Astrocyte (in vitro differentiated cells and primary cell): ENCODE measurements around the gene KRT5.

Experiments used
- EZH2 ChIP-seq: IDR thresholded peaks from 2 replicates; pipeline ENCODE4 v1.6.1; 2012; ENCODE audit warnings: mild to moderate bottlenecking, low read length, inconsistent platforms; ENCODE audit not compliant: insufficient read depth
- TF ChIP-seq, protein P1 (sequence below): IDR thresholded peaks from 2 replicates; pipeline ENCODE4 v1.5.1; 2011; ENCODE audit warnings: low read depth, mild to moderate bottlenecking, inconsistent platforms, low read length, moderate library complexity; ENCODE audit not compliant: insufficient read depth

DNA sequence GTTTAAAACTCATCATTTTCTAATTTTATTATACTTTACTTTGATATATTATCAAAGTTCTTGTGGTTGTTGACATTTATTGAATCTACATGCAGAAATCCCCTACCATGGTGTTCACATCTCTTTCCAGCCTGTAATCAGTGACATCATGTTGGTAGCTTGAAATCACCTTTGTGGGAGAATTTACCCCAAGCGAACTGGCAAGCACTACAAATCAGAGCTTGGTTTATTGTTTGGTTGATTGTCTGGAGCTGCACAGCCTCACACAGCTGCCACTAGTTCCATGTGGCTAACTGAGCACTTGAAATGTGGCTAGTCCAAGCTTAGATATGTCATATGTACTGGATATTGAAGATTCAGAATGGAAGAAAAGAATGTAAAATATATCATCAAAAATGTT lies 15.4 kb upstream of the KRT5 start:
- TF ChIP-seq, protein P1, sequence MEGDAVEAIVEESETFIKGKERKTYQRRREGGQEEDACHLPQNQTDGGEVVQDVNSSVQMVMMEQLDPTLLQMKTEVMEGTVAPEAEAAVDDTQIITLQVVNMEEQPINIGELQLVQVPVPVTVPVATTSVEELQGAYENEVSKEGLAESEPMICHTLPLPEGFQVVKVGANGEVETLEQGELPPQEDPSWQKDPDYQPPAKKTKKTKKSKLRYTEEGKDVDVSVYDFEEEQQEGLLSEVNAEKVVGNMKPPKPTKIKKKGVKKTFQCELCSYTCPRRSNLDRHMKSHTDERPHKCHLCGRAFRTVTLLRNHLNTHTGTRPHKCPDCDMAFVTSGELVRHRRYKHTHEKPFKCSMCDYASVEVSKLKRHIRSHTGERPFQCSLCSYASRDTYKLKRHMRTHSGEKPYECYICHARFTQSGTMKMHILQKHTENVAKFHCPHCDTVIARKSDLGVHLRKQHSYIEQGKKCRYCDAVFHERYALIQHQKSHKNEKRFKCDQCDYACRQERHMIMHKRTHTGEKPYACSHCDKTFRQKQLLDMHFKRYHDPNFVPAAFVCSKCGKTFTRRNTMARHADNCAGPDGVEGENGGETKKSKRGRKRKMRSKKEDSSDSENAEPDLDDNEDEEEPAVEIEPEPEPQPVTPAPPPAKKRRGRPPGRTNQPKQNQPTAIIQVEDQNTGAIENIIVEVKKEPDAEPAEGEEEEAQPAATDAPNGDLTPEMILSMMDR: no peak
- TF ChIP-seq EZH2: no peak
